HepG2 (cell line): Measurements from ENCODE around the gene LILRB4. TPM values are rescaled to one million over a fixed set of nuclear protein-coding genes. Genes with fewer than 3 reads are reported as not detected.

Experiments
- ATAC-seq: fragments of 200-7000 bp; cut with Tn5 transposase; 3 replicates; pipeline ENCODE4 v1.9.1; 2020; ENCODE audit warnings: mild to moderate bottlenecking, moderate library complexity
- BruUV-seq: library from RNA; stranded (reverse); fragments of 400-500 nt; replicated peaks from 2 replicates; lab custom pipeline; 2021; lab: Mats Ljungman, UMichigan
- CTCF ChIA-PET: fragments of 300-600 bp; formaldehyde crosslinking; extraction: SDS; loops from one replicate; lab custom pipeline; 2021; ENCODE audit warnings: low total read pairs, inconsistent platforms, low intra/inter-chr PET ratio; lab: Yijun Ruan, JAX
- POLR2A ChIA-PET: fragments of 350-600 bp; sonication (Branson Sonifier 250); formaldehyde crosslinking; loops from one replicate; lab custom pipeline; 2020; ENCODE audit warnings: antibody characterized with exemption, inconsistent platforms; lab: Yijun Ruan, JAX
- DNase-seq: peaks from one replicate; pipeline ENCODE4 v3.0.0-alpha.2; 2015; ENCODE audit warnings: low spot score
- FAIRE-seq: peaks from 3 replicates; lab custom pipeline; 2011; peaks lifted over from hg19 to GRCh38; lab: Jason Lieb, UNC
- H2AFZ ChIP-seq: one replicate; pipeline ENCODE4 v1.6.1; 2011; ENCODE audit warnings: low read length, inconsistent platforms
- H3K27ac ChIP-seq: fragments of 300-600 bp; 3 replicates; pipeline ENCODE4 v1.8.0; 2011; ENCODE audit warnings: mixed run types, mild to moderate bottlenecking, mixed read lengths, low read length, inconsistent platforms; ENCODE audit not compliant: insufficient read depth; ENCODE audit errors: extremely low read length
- H3K27me3 ChIP-seq, 2 experiments: fragments of 200-600 bp in 1 of 2; 2 replicates in 1 of 2; 3 replicates in 1 of 2; pipeline versions ENCODE4 v1.6.0 to v1.8.0; 2011; ENCODE audit warnings: low read length in 2 of 2, mild to moderate bottlenecking in 2 of 2, moderate library complexity in 2 of 2, inconsistent platforms in 1 of 2; ENCODE audit not compliant: insufficient read depth in 2 of 2, control insufficient read depth in 1 of 2
- H3K36me3 ChIP-seq, 2 experiments: fragments of 200-600 bp in 1 of 2; replicated peaks in 1 of 2; 2 replicates in 1 of 2; 3 replicates in 1 of 2; pipeline versions ENCODE4 v1.5.1 to v1.8.0; 2011; ENCODE audit warnings: low read length in 2 of 2, inconsistent platforms in 1 of 2; ENCODE audit not compliant: insufficient read depth in 2 of 2, control insufficient read depth in 1 of 2
- H3K4me1 ChIP-seq: 2 replicates; pipeline ENCODE4 v1.5.1; 2012; ENCODE audit warnings: low read length, inconsistent platforms; ENCODE audit not compliant: insufficient read depth
- H3K4me2 ChIP-seq: 2 replicates; pipeline ENCODE4 v1.6.0; 2011; ENCODE audit warnings: low read depth, low read length, inconsistent platforms
- H3K4me3 ChIP-seq, 3 experiments: fragments of 200-600 bp in 1 of 3; sonication (generic), shearing (Covaris generic) in 1 of 3; replicated peaks in 1 of 3; 2 replicates each; pipeline ENCODE4 v1.5.1; 2011 to 2016; ENCODE audit warnings: low read length in 3 of 3, inconsistent platforms in 2 of 3, low read depth in 2 of 3, mild to moderate bottlenecking in 2 of 3, control low read depth in 1 of 3, mixed read lengths in 1 of 3; ENCODE audit not compliant: insufficient read depth in 1 of 3
- H3K79me2 ChIP-seq: one replicate; pipeline ENCODE4 v1.6.1; 2011; ENCODE audit warnings: low read length, inconsistent platforms; ENCODE audit not compliant: insufficient read depth
- H3K9ac ChIP-seq: 2 replicates; pipeline ENCODE4 v1.6.0; 2011; ENCODE audit warnings: mild to moderate bottlenecking, low read depth, low read length, inconsistent platforms; ENCODE audit not compliant: insufficient read depth
- H3K9me3 ChIP-seq: 2 replicates; pipeline ENCODE4 v1.5.1; 2012; ENCODE audit warnings: mild to moderate bottlenecking, low read length
- H4K20me1 ChIP-seq: 2 replicates; pipeline ENCODE4 v1.6.0; 2011; ENCODE audit warnings: inconsistent platforms, mild to moderate bottlenecking, low read length, moderate library complexity; ENCODE audit not compliant: insufficient read depth
- ARID2 ChIP-seq: sonication (generic); formaldehyde crosslinking; IDR thresholded peaks from 2 replicates; pipeline ENCODE4 v1.8.1; 2022; ENCODE audit warnings: mild to moderate bottlenecking, missing genetic modification reagents, borderline replicate concordance
- EED ChIP-seq: sonication (generic); formaldehyde crosslinking; IDR thresholded peaks from 2 replicates; pipeline ENCODE4 v1.5.0; 2020; ENCODE audit warnings: mild to moderate bottlenecking, missing genetic modification reagents
- GPN1 ChIP-seq: sonication (generic); formaldehyde crosslinking; IDR thresholded peaks from 2 replicates; pipeline ENCODE4 v1.5.1; 2020; ENCODE audit warnings: missing genetic modification reagents, borderline replicate concordance
- HIC2 ChIP-seq: sonication (generic); formaldehyde crosslinking; IDR thresholded peaks from 2 replicates; pipeline ENCODE4 v1.9.0; 2022; ENCODE audit warnings: low read depth, missing genetic modification reagents
- HOXA7 ChIP-seq: sonication (generic); formaldehyde crosslinking; IDR thresholded peaks from 2 replicates; pipeline ENCODE4 v1.8.1; 2022; ENCODE audit warnings: mild to moderate bottlenecking, missing genetic modification reagents, moderate library complexity
- KDM3A ChIP-seq: IDR thresholded peaks from 2 replicates; pipeline ENCODE4 v1.6.1; 2018; ENCODE audit warnings: low read depth, missing compliant biosample characterization
- KDM5A ChIP-seq: fragments of 200-600 bp; sonication (generic); IDR thresholded peaks from 2 replicates; pipeline ENCODE4 v1.7.0; 2018; ENCODE audit warnings: antibody characterized with exemption, mild to moderate bottlenecking, low read length, borderline replicate concordance
- MAFF ChIP-seq: IDR thresholded peaks from 2 replicates; pipeline ENCODE4 v1.6.1; 2011; ENCODE audit warnings: low read depth, low read length, improper control_type of control experiment
- ZBTB38 ChIP-seq: sonication (generic); formaldehyde crosslinking; IDR thresholded peaks from 2 replicates; pipeline ENCODE4 v1.5.1; 2020; ENCODE audit warnings: mild to moderate bottlenecking, missing genetic modification reagents
- ZNF781 ChIP-seq: sonication (generic); formaldehyde crosslinking; IDR thresholded peaks from 2 replicates; pipeline ENCODE4 v1.5.1; 2020; ENCODE audit warnings: borderline replicate concordance, mild to moderate bottlenecking, missing genetic modification reagents; ENCODE audit errors: not compliant biosample characterization
- WGBS: methylation state at CpG from one replicate; pipeline ENCODE4 v1.1.6; 2017; ENCODE audit warnings: low lambda C conversion rate; 5-methylcytosine and 5-hydroxymethylcytosine counted together
- in situ Hi-C: cut with HindIII; loops from 2 replicates; pipeline ENCODE4 v1.10.0; 2017; ENCODE audit warnings: low pct_unique_long_range_greater_than_20kb; ENCODE audit not compliant: extremely low pct_ligation_motif_present
- intact Hi-C: fragments of 100-400 bp; cut with micrococcal nuclease; formaldehyde crosslinking; loops from one replicate; pipeline ENCODE4 v1.10.0; 2022; ENCODE audit not compliant: unreplicated experiment
- polyA plus RNA-seq, 8 experiments: library from polyadenylated mRNA; depleted of rRNA in 3 of 8; stranded (reverse) in 7 of 8; unstranded in 1 of 8; fragments of >200 nt; fragmentation: Illumina TruSeq in 4 of 8; extraction: Trizol in 4 of 8; gene quantifications; 2 replicates each; pipeline versions ENCODE4 v1.2.1 to v1.2.3, GENCODE V29; 2011 to 2016; ENCODE audit warnings: low read depth in 4 of 8, missing spikeins in 1 of 8, mixed read lengths in 1 of 8; ENCODE audit not compliant: insufficient read depth in 1 of 8
- total RNA-seq, 5 experiments: library from RNA; depleted of rRNA; stranded (reverse); fragments of >200 nt; fragmentation: Illumina TruSeq; extraction: Trizol; gene quantifications; 2 replicates each; pipeline ENCODE4 v1.2.3, GENCODE V29; 2016; ENCODE audit warnings: low read depth in 1 of 5

The LILRB4 gene
- total and polyA plus RNA-seq, 2 of the 13 experiments (the other 11 are each of a cell fraction or from before 2014, with no cell fraction given), result not detected

- TF ChIP-seq ARID2 (CRISPR knock-in tag), result no peak
- no peak for TF ChIP-seq EED (CRISPR knock-in tag)
- no peak for TF ChIP-seq ZNF781
Observed at GRCh38 chr19:54644056-54644455, 18.7 kb upstream of the LILRB4 start (continued).

- DNase-seq (no peak), ATAC-seq (no peak), FAIRE-seq (no peak)
- no peak overlapping the region for H3K9ac ChIP-seq
- no peaks in the 10 kb centered on the region for H3K36me3 ChIP-seq
- TF ChIP-seq HOXA7 (CRISPR knock-in tag), result no peak
- TF ChIP-seq MAFF, result no peak
- TF ChIP-seq ZBTB38 (CRISPR knock-in tag), result no peak
- no peak for TF ChIP-seq HIC2 (CRISPR knock-in tag)
- no peak for TF ChIP-seq KDM3A
- TF ChIP-seq GPN1, result no peak
- TF ChIP-seq KDM5A, result no peak
- H2AFZ ChIP-seq, result no peak overlapping the region
- CTCF ChIA-PET, result no interaction called here
- H3K9me3 ChIP-seq, result no peaks in the 10 kb centered on the region
- no peaks in the 10 kb centered on the region for H4K20me1 ChIP-seq
- BruUV-seq, result no TSS peak
- in situ Hi-C loops (no loop called here), intact Hi-C loops (no loop called here)
- H3K4me2 ChIP-seq, result no peak overlapping the region
- no peak overlapping the region for H3K27ac ChIP-seq
- no peaks in the 10 kb centered on the region for H3K4me1 ChIP-seq
- no peak overlapping the region for H3K4me3 ChIP-seq
- 0 out of 5 replicates have a peak, but pooled peaks cover 0 to 3% of the 10 kb centered on the region in 2 experiments for H3K27me3 ChIP-seq
- no peaks in the 10 kb centered on the region for H3K79me2 ChIP-seq
- WGBS, result 41% methylated on average over 16 of the region's 19 CpGs
- POLR2A ChIA-PET, result no interaction called here
Observed at GRCh38 chr19:54646331-54646841, 16.4 kb upstream of the LILRB4 start.
